Adrenal gland (tissue), 12 donors: ENCODE results near the gene FAM193B. TPM values are rescaled to one million over a fixed set of nuclear protein-coding genes. Genes with fewer than 3 reads are reported as not detected.

Source experiments
- DNase-seq, 7 donors: peaks; one replicate each; pipeline ENCODE4 v3.0.0-alpha.2; 2019 to 2020
- H3K27ac ChIP-seq, 5 donors: fragments of 200-600 bp; sonication (generic) in 4 of 5; 1 replicate in 3 of 5; 2 replicates in 2 of 5; pipeline versions ENCODE4 v1.5.1 to v1.8.0; 2016 to 2020; ENCODE audit warnings: mild to moderate bottlenecking in 1 of 5
- H3K27me3 ChIP-seq: fragments of 200-600 bp; 2 replicates; pipeline ENCODE4 v1.8.0; 2021
- H3K36me3 ChIP-seq, 2 donors: fragments of 200-600 bp; replicated peaks in 1 of 2; 1 replicate in 1 of 2; 2 replicates in 1 of 2; pipeline versions ENCODE4 v1.5.1 to v1.8.0; 2018 to 2022
- H3K4me1 ChIP-seq, 2 donors: fragments of 200-600 bp; replicated peaks in 1 of 2; 1 replicate in 1 of 2; 2 replicates in 1 of 2; pipeline versions ENCODE4 v1.5.1 to v1.8.0; 2018 to 2021
- H3K4me3 ChIP-seq, 4 donors: fragments of 200-600 bp; sonication (generic) in 3 of 4; one replicate each; pipeline ENCODE4 v1.5.1; 2016 to 2018
- H3K9me3 ChIP-seq, 3 donors: fragments of 200-600 bp; sonication (generic) in 1 of 3; replicated peaks in 1 of 3; 1 replicate in 2 of 3; 2 replicates in 1 of 3; pipeline versions ENCODE4 v1.5.1 to v1.8.0; 2016 to 2021
- CTCF ChIP-seq, 6 experiments: fragments of 450-650 bp in 4 of 6; fragments of 200-600 bp in 2 of 6; sonication (generic) in 1 of 6; IDR thresholded peaks; 1 replicate in 5 of 6; 2 replicates in 1 of 6; pipeline versions ENCODE4 v1.5.1 to v1.8.0; 2016 to 2021; ENCODE audit warnings: antibody characterized with exemption in 6 of 6, mild to moderate bottlenecking in 2 of 6, moderate library complexity in 1 of 6
- POLR2A ChIP-seq, 2 donors: fragments of 450-650 bp; IDR thresholded peaks; one replicate each; pipeline ENCODE4 v1.6.1; 2017; ENCODE audit warnings: antibody characterized with exemption in 2 of 2, mild to moderate bottlenecking in 2 of 2, moderate library complexity in 1 of 2
- WGBS, 4 donors: extraction: QIAGEN DNeasy Blood & Tissue Kit in 2 of 4; methylation state at CpG; one replicate each; pipeline versions ENCODE4 v1.1.5 to v1.1.7; 2013 to 2017; 5-methylcytosine and 5-hydroxymethylcytosine counted together
- intact Hi-C, 2 donors: fragments of 100-400 bp; cut with DNase I; formaldehyde crosslinking; loops; one replicate each; pipeline versions ENCODE4 v1.14.1 to v1.15.0; 2022 to 2023
- polyA plus RNA-seq, 3 donors: library from polyadenylated mRNA; stranded (reverse); fragments of 200-250 nt in 2 of 3; fragments of 350-450 nt in 1 of 3; fragmentation: Illumina TruSeq in 1 of 3; extraction: RNeasy Lipid Tissue Mini Kit (QIAGEN cat#74804) in 1 of 3; gene quantifications; one replicate each; pipeline ENCODE4 v1.2.3, GENCODE V29; 2013 to 2014
- total RNA-seq, 9 donors: library from RNA; depleted of rRNA in 4 of 9; stranded (reverse); fragments of >200 nt in 4 of 9; fragments of 120-200 nt in 1 of 9; fragmentation: NEBNext Ultra II Directional in 1 of 9; extraction: Animal tissue kit (Norgen Biotek cat#: 25700) in 1 of 9; gene quantifications; one replicate each; pipeline versions ENCODE4 v1.1.0 to v1.2.4, GENCODE V29; 2013 to 2023
- donor health status: healthy with polysubstance abuse.
- donor health status: Bipolar disorder and iron deficiency.
- donor health status: DM: yes; HTN: yes; CAD: no.
- donor health status: DM: no; HTN: no; CAD: no.
- donor health status: DM: no; HTN: no; CAD: no.
- donor health status: DM: yes; HTN: yes; CAD: no.

The FAM193B gene
- total and polyA plus RNA-seq, 12 donors = 18.4 to 851 (median 44.0) TPM

- H3K27ac ChIP-seq = no peak overlapping the region
- H3K4me3 ChIP-seq = no peak overlapping the region
- H3K27me3 ChIP-seq = no peaks in the 10 kb centered on the region
- H3K9me3 ChIP-seq = no peaks in the 10 kb centered on the region
- 88 to 96% (median 91%) methylated on average over 5 of the region's 5 CpGs for WGBS, 4 donors
- no peak for TF ChIP-seq CTCF (IDR thresholded peaks at IDR 0.05)
- no peak for TF ChIP-seq POLR2A (IDR thresholded peaks at IDR 0.05)
- peaks cover 15 to 21% of the 10 kb centered on the region in 2 donors for H3K4me1 ChIP-seq
- DNase-seq = no peak
- peaks cover 0 to 3% of the 10 kb centered on the region in 2 donors for H3K36me3 ChIP-seq
- intact Hi-C loops = no loop called here
These were observed 1.3 kb upstream of the FAM193B start for GRCh38 chr5:177555665-177556064.

- H3K36me3 ChIP-seq = peaks cover 0 to 3% of the 10 kb centered on the region in 2 donors
- H3K4me3 ChIP-seq = peak overlapping the region in 1 of 4 donors; percentile 91
- TF ChIP-seq CTCF (IDR thresholded peaks at IDR 0.05) (no peak), POLR2A (IDR thresholded peaks at IDR 0.05) (no peak)
- H3K27me3 ChIP-seq = no peaks in the 10 kb centered on the region
- no peak overlapping the region for H3K27ac ChIP-seq
- H3K4me1 ChIP-seq = peaks cover 15 to 21% of the 10 kb centered on the region in 2 donors
- 84 to 93% (median 86%) methylated on average over 2 of the region's 2 CpGs for WGBS, 4 donors
- DNase-seq = no peak
- intact Hi-C loops = no loop called here
- H3K9me3 ChIP-seq = no peaks in the 10 kb centered on the region
These were observed 865 bp upstream of the FAM193B start for GRCh38 chr5:177555228-177555627.

- 0 to 2% (median 1%) methylated on average over 2 to 69 of the region's 72 CpGs for WGBS, 4 donors
- peak in 6 of 7 donors; percentile 36 to 62 (median 46) for DNase-seq
- intact Hi-C loops = no loop called here
- Histone ChIP-seq H3K27me3 (no peaks in the 10 kb centered on the region), H3K27ac (peak overlapping the region in 4 of 5 donors; percentile 28 to 92 (median 75)), H3K36me3 (peaks cover 0 to 3% of the 10 kb centered on the region in 2 donors), H3K4me3 (peak overlapping the region; percentile 50 to 98 (median 92)), H3K4me1 (peaks cover 15 to 21% of the 10 kb centered on the region in 2 donors), H3K9me3 (no peaks in the 10 kb centered on the region)
- TF ChIP-seq CTCF (IDR thresholded peaks at IDR 0.05) (no peak), POLR2A (IDR thresholded peaks at IDR 0.05) (peak in 1 of 2 donors; percentile 5)
These were observed 513 bp downstream of the FAM193B start for GRCh38 chr5:177553671-177554429.

GRCh38 chr5:177552839-177553455 lies 1.4 kb downstream of the FAM193B start:
- Histone ChIP-seq H3K4me3 (peak overlapping the region in 2 of 4 donors; percentile 91 to 98), H3K27ac (peak overlapping the region in 4 of 5 donors; percentile 28 to 92 (median 75)), H3K27me3 (no peaks in the 10 kb centered on the region), H3K36me3 (peaks cover 0 to 3% of the 10 kb centered on the region in 2 donors), H3K4me1 (peaks cover 19 to 28% of the 10 kb centered on the region in 2 donors), H3K9me3 (no peaks in the 10 kb centered on the region)
- DNase-seq = peak in 4 of 7 donors; percentile 27 to 69 (median 44)
- peak in 1 of 2 donors; percentile 1 for TF ChIP-seq POLR2A (IDR thresholded peaks at IDR 0.05)
- no peak for TF ChIP-seq CTCF (IDR thresholded peaks at IDR 0.05)
- WGBS, 4 donors = 25 to 57% (median 45%) methylated on average over 5 to 16 of the region's 16 CpGs
- intact Hi-C loops = no loop called here
